AG04450 (cell line): ENCODE data around the gene VIPAS39. TPM values are rescaled to one million over a fixed set of nuclear protein-coding genes. Genes with fewer than 3 reads are reported as not detected.

ENCODE experiments used
- CTCF ChIA-PET: fragments of 300-600, 350-600 bp; formaldehyde crosslinking; extraction: SDS; loops from one replicate; lab custom pipeline; 2022; ENCODE audit warnings: antibody characterized with exemption, inconsistent platforms; lab: Charles Lee
- POLR2A ChIA-PET: fragments of 350-600 bp; formaldehyde crosslinking; extraction: SDS; loops from one replicate; lab custom pipeline; 2021; ENCODE audit warnings: antibody characterized with exemption, inconsistent platforms; lab: Yijun Ruan, JAX
- DNase-seq: peaks from one replicate; pipeline ENCODE4 v3.0.0-alpha.2; 2011; ENCODE audit warnings: low read depth, low spot score
- H3K27ac ChIP-seq: one replicate; pipeline ENCODE4 v1.5.1; 2012; ENCODE audit warnings: low read depth, low read length, control low read depth
- H3K27me3 ChIP-seq: one replicate; pipeline ENCODE4 v1.6.0; 2012; ENCODE audit warnings: low read length; ENCODE audit not compliant: control insufficient read depth, insufficient read depth
- H3K4me3 ChIP-seq: 2 replicates; pipeline ENCODE4 v1.5.1; 2011; ENCODE audit warnings: mild to moderate bottlenecking, low read depth, low read length, control low read depth
- H3K9me3 ChIP-seq: 2 replicates; pipeline ENCODE4 v1.5.1; 2012; ENCODE audit warnings: low read length; ENCODE audit not compliant: control insufficient read depth, insufficient read depth
- CTCF ChIP-seq: IDR thresholded peaks from 2 replicates; pipeline ENCODE4 v1.5.1; 2011; ENCODE audit warnings: low read depth, low read length, control low read depth, inconsistent platforms
- polyA plus RNA-seq: library from polyadenylated mRNA; depleted of rRNA; stranded (reverse); fragments of >200 nt; gene quantifications from 2 replicates; pipeline ENCODE4 v1.2.3, GENCODE V29; 2011

The VIPAS39 gene
- polyA plus RNA-seq, 1 experiment = 42.2 TPM

- Histone ChIP-seq H3K9me3 (no peaks in the 10 kb centered on the region; the same call in 1 of the 2 replicates), H3K27ac (no peak overlapping the region), H3K4me3 (no peak overlapping the region), H3K27me3 (peaks cover 28% of the 10 kb centered on the region)
- POLR2A ChIA-PET = interaction anchor here (0.6 kb wide), 1 partner anchor 60 kb away, joined by 3 read pairs; no protein-coding TSS in a partner anchor
- CTCF ChIA-PET = interaction anchor here (0.9 kb wide), 1 partner anchor 15 kb away, joined by 3 read pairs; no protein-coding TSS in a partner anchor
- no peak for DNase-seq
- no peak for TF ChIP-seq CTCF
Observed at GRCh38 chr14:77474479-77475177, 17.2 kb upstream of the VIPAS39 start.

GRCh38 chr14:77473921-77474320, 16.5 kb upstream of the VIPAS39 start:
- Histone ChIP-seq H3K27me3 (peaks cover 28% of the 10 kb centered on the region), H3K4me3 (no peak overlapping the region), H3K9me3 (no peaks in the 10 kb centered on the region; the same call in 1 of the 2 replicates), H3K27ac (no peak overlapping the region)
- TF ChIP-seq CTCF = no peak
- DNase-seq = no peak
- ChIA-PET POLR2A (interaction anchor here (0.6 kb wide), 1 partner anchor 61 kb away, joined by 3 read pairs; no protein-coding TSS in a partner anchor), CTCF (interaction anchor here (0.9 kb wide), 1 partner anchor 14 kb away, joined by 3 read pairs; no protein-coding TSS in a partner anchor)

GRCh38 chr14:77470224-77470870, 12.9 kb upstream of the VIPAS39 start:
- H3K27ac ChIP-seq = no peak overlapping the region
- POLR2A ChIA-PET = no interaction called here
- H3K9me3 ChIP-seq = no peaks in the 10 kb centered on the region
- H3K4me3 ChIP-seq = no peak overlapping the region
- TF ChIP-seq CTCF = no peak
- CTCF ChIA-PET = interaction anchor here (0.5 kb wide), 1 partner anchor 237 kb away, joined by 4 read pairs; no protein-coding TSS in a partner anchor
- peaks cover 18% of the 10 kb centered on the region for H3K27me3 ChIP-seq
- DNase-seq = no peak

- DNase-seq = no peak
- Histone ChIP-seq H3K4me3 (no peak overlapping the region), H3K9me3 (no peaks in the 10 kb centered on the region), H3K27ac (no peak overlapping the region), H3K27me3 (peaks cover 11% of the 10 kb centered on the region)
- CTCF ChIA-PET = interaction anchor here (0.5 to 1.1 kb wide), 4 partner anchors 10 to 238 kb away, joined by 3 to 5 read pairs (median 4); no protein-coding TSS in a partner anchor
- POLR2A ChIA-PET = no interaction called here
- no peak for TF ChIP-seq CTCF
Observed at GRCh38 chr14:77469539-77469938, 12.1 kb upstream of the VIPAS39 start.

GRCh38 chr14:77469067-77469505, 11.7 kb upstream of the VIPAS39 start:
- no peak for TF ChIP-seq CTCF
- no peak overlapping the region for H3K27ac ChIP-seq
- ChIA-PET CTCF (interaction anchor here (0.9 to 1.1 kb wide), 3 partner anchors 9 to 81 kb away, joined by 3 to 5 read pairs (median 3); no protein-coding TSS in a partner anchor), POLR2A (no interaction called here)
- no peak overlapping the region for H3K4me3 ChIP-seq
- no peaks in the 10 kb centered on the region for H3K9me3 ChIP-seq
- H3K27me3 ChIP-seq = peaks cover 9% of the 10 kb centered on the region
- DNase-seq = no peak
